ENCODE data around the gene AP1B1.
"Not testable (repeated sequence)": the region's sequence is repeated elsewhere in the genome, so short reads cannot be mapped to it uniquely, and the experiment has no call there.

AP1B1 gene

GRCh38 chr22:29385748-29386147 lies 2.6 kb downstream of the AP1B1 start:
- FAIRE-seq, result no peak

GRCh38 chr22:29385151-29385704 lies 3.1 kb downstream of the AP1B1 start:
- FAIRE-seq, result no peak

DNA sequence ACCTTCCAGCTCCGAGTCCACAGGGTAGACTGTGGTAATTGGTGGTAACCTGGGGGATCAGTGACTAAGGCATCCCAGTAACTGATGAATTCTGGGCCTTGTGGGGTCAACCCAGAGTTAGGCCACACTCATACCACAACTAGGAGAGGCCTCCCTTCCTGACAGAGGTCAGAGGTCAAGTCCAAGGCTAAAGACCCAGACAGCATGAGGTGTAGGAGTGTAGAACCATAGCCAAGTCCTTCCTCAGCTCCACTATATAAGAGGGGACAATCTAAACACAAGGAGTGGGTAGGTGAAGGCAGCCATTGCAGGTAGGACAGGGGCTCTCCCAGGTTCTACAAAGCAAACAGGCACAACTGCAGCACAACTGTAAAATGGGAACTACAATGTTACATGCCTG lies 4.6 kb downstream of the AP1B1 start:
- FAIRE-seq, result no peak

GRCh38 chr22:29382580-29383302 lies 5.6 kb downstream of the AP1B1 start:
- FAIRE-seq, result no peak

DNA sequence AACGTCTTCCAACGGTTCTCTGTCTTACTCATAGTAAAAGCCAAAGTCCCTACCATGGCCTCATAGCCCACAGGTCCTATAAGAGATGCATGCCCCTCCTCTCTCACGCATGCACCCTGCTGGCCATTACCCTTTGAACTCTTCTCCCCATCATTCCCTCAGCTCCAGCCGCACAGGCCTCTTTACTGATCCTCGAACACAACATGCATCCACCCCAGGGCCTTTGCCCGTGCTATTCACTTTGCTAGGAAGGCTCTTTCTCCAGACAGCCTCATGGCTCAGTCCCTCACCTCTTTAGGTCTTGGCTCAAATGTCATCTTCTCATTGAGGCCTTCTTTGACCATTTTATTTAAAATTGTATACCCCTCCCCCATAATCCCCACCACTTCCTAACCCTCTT lies 7.5 kb downstream of the AP1B1 start:
- no peak for FAIRE-seq

DNA sequence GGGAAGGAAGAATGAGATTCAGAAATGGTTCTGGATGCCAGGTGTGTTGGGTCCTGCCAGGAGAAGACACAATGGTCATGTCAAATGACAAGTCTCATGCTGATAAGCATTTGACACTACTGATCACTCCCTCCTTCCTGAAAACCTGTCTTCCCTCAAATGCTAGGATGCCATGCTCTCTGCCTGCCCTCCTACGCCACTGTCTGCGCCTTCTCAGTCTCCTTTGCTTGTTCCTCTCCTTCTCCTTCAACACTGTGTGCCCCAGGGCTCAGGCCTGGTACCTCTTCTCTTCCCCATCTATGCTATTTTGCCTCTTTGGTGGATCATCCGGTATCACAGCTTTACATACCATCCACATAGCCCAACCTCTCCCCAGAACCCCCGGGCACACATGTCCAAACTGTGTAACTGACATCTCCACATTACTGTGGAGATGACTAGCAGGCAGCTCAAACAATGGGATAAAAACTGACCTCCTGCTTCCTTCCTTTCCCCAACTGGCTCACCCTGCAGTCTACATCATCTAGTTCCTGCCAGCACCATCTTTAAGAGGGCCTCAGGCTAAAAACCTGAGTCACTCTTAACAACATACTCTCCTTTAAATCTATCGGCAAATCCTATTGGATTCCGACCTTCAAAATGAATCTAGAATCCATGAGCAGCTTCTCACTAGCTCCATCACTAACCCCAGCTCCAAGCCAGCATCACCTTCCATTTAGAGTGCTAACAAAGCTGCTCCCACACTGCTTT lies 8.2 kb downstream of the AP1B1 start:
- FAIRE-seq, result no peak

GRCh38 chr22:29379258-29379657 lies 9.1 kb downstream of the AP1B1 start:
- no peak for FAIRE-seq

- no peak for FAIRE-seq
Measured at GRCh38 chr22:29377979-29378378, 10.4 kb downstream of the AP1B1 start.

- not testable (repeated sequence) for FAIRE-seq
Measured at GRCh38 chr22:29376705-29377104, 11.7 kb downstream of the AP1B1 start.

DNA sequence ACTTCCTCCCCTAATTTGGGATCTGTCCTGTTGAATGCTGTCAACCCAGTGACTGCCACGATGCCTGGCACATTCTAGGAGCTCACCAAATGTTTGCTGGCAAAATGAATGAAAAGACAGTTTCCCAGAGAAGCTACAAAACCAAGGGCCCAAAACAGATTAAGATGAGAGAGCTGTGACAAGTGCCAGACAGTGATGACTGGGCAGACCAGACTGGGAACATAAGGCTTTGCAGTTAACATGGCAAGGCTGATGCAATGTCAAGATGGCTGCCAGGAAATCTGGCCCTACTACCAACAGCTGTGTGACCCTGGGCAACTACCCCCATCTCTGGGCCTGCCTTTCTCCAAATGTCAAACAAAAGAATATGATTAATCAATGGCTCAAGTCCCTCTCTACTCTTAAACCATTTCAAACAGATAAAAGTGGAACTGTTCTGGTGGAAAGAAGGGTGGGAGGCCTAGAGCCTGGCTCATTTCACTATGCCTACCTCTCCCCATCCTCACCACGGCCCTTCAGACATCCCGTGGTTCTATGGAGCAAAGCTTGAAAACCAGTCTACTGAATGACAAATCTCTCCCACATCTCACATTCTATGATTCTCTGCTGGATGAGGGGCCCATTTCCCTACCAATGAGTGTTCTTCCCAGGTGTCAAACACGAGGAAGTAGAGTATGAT lies 12.8 kb downstream of the AP1B1 start:
- FAIRE-seq, result no peak

DNA sequence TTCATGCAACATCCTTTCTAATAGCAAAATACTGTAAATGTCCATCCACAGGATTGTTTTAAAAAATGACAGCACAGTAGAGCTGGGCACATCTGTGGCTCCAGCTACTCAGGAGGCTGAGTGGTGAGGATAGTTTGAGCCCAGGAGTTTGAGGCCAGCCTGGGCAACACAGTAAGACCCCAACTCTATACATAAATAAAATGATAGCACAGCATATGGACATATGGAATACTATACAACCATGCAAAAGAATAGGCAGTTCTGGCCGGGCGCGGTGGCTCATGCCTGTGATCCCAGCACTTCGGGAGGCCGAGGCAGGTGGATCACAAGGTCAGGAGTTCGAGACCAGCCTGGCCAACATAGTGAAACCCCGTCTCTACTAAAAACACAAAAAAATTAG lies 13.6 kb downstream of the AP1B1 start:
- FAIRE-seq, result not testable (repeated sequence)

DNA sequence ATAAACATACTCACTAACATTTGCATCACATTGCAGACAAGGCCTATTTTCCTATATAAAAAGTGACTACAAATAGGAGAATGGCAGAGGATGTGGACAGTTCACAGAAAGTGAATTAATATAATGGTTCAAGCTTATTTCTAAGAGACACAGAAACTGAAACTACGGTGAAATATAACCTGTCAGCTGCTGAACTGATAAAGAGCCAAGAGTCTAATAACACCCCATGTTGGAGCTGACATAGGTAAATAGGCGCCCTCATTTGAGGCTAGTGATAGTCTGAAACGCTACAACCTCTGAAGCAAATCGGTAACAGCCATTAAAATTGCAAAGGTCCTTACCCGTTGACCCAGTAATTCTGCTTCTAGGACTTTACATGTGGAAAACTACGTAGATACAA lies 14.0 kb downstream of the AP1B1 start:
- FAIRE-seq, result no peak

- FAIRE-seq, result no peak
Measured at GRCh38 chr22:29370537-29370936, 17.8 kb downstream of the AP1B1 start.

DNA sequence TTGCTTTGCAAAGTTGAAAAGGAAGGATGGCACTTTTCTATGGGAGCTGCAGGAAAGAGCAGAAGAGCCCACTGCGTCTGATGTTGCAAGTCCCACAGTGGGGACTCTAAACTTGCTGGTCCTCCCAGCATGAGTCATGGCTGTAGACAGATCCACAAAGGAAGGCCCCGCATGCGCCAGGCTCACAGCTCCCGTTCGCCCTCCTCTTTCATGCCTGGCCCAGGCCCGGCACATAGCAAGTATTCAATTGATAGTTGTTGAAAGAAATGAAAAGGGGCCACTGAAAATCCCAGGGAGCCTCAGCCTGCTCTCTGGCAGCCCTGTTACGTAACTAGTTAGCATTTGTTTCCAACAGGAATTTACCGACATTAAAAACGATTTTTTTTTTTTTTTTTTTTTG lies 18.9 kb downstream of the AP1B1 start:
- no peak for FAIRE-seq

GRCh38 chr22:29359469-29359868 lies 28.9 kb downstream of the AP1B1 start:
- FAIRE-seq, result no peak

DNA sequence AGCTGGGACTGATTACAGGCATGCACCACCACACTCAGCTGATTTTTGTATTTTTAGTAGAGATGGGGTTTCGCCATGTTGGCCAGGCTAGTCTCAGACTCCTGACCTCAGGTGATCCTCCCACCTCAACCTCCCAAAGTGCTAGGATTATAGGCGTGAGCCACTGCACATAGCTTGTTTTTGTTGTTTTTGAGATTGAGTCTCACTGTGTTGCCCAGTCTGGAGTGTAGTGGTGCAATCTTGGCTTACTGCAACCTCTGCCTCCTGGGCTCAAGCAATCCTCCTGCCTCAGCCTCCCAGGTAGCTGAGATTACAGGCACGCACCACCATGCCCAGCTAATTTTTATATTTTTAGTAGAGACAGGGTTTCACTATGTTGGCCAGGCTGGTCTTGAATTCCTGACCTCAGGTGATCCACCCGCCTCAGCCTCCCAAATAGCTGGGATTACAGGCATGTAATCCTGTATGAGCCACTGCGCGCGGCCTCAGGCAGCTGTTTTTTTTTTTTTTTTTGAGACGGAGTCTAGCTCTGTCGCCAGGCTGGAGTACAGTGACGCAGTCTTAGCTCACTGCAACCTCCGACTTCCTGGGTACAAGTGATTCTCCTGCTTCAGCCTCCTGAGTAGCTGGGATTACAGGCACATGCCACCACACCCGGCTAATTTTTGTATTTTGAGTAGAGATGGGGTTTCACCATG lies 31.0 kb downstream of the AP1B1 start:
- not testable (repeated sequence) for FAIRE-seq

GRCh38 chr22:29353860-29354259 lies 34.5 kb downstream of the AP1B1 start:
- no peak for FAIRE-seq

- FAIRE-seq, result no peak
Measured at GRCh38 chr22:29353286-29353685, 35.1 kb downstream of the AP1B1 start.

DNA sequence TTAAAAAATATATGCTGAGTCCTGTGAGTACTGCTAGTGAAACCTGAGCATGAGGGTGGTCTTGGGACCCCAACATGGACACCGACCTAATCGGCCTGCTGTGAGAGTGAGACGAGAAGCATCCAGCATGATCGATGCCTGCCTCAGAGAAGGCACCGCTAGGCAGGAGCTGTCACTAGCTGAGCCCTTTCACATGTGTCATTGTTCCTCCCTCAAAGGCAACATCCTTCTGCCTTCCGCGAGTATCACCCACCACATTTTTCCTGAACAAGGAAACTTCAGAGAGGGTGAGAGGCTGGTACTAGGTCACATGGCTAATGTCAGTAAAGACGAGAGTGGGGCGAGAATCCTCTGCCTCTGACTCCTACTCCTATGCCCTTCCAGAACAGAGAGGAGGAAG lies 35.6 kb downstream of the AP1B1 start:
- no peak for FAIRE-seq

GRCh38 chr22:29351891-29352290 lies 36.5 kb downstream of the AP1B1 start:
- no peak for FAIRE-seq

GRCh38 chr22:29351042-29351441 lies 37.3 kb downstream of the AP1B1 start:
- no peak for FAIRE-seq

GRCh38 chr22:29348956-29349355 lies 39.4 kb downstream of the AP1B1 start:
- no peak for FAIRE-seq

- FAIRE-seq, result no peak
Measured at GRCh38 chr22:29348041-29348440, 40.3 kb downstream of the AP1B1 start.

Data from TTC549 (cell line).